SH-SY5Y (cell line): Measurements from ENCODE around the gene CDH22.

Experiments
- GATA2 ChIP-seq: IDR thresholded peaks from 2 replicates; pipeline ENCODE4 v1.6.1; 2011; ENCODE audit warnings: mild to moderate bottlenecking, low read depth, low read length
- GATA3 ChIP-seq: IDR thresholded peaks from 2 replicates; pipeline ENCODE4 v1.6.1; 2011; ENCODE audit warnings: low read depth, mild to moderate bottlenecking, low read length, moderate library complexity

DNA sequence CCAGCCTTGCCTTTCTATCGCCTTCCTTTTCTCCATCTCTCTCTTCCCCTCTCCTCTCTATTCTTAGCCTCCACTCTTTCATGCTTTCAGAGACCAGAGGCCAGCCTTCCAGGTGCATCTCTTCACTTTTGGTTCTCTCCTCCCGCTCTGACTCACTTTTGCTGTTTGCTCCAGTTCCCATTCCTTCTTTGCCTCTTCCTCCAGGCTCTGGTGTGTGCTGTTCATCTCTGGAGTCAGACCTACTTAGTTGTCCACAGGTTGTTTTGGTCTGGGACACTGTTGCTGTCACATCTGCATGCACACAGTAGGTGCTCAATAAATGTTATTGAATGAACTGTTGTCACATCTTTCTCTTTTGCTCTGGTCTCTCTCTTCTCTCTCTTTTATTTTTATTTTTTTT is 1.6 kb upstream of the CDH22 start:
- no peak for TF ChIP-seq GATA2
- TF ChIP-seq GATA3 = no peak
